ENCODE measurements around the gene UBR4. TPM values are rescaled to one million over a fixed set of nuclear protein-coding genes. Genes with fewer than 3 reads are reported as not detected.

Gene UBR4
- total RNA-seq, 1 experiment from 2014 or later, result 131 TPM

GRCh38 chr1:19057784-19058475, 152.1 kb downstream of the UBR4 start:
- no peak overlapping the region for H4K8ac ChIP-seq (replicated peaks; ENCODE audit: insufficient read length, low read depth, low read length)
- H3K23me2 ChIP-seq (ENCODE audit: insufficient read length, low read depth, low read length, poor library complexity, severe bottlenecking), result no peaks in the 10 kb centered on the region
- H3K23ac ChIP-seq (ENCODE audit: insufficient read length, low read depth, low read length), result no peak overlapping the region
- H3K79me1 ChIP-seq (ENCODE audit: insufficient read depth, low read depth, low read length, poor library complexity, severe bottlenecking), result no peaks in the 10 kb centered on the region
- no peak overlapping the region for H4K91ac ChIP-seq (ENCODE audit: insufficient read length, low read depth, low read length)
- H2BK15ac ChIP-seq (ENCODE audit: low read depth, low read length), result no peak overlapping the region
- H4K5ac ChIP-seq (ENCODE audit: insufficient read length, low read depth, low read length), result no peak overlapping the region
- no peak overlapping the region for H2BK5ac ChIP-seq (ENCODE audit: insufficient read length, low read length)
- Mint-ChIP-seq H3K27me3 (ENCODE audit: low read depth) (peaks cover 12% of the 10 kb centered on the region), H3K9me3 (peaks cover 12 to 15% of the 10 kb centered on the region in 2 experiments), H3K4me3 (no peak overlapping the region), H3K36me3 (ENCODE audit: insufficient read depth in 1 of 3, low read depth in 3 of 3) (peaks cover 4 to 7% (median 5%) of the 10 kb centered on the region in 3 experiments), H3K4me1 (peaks cover 6 to 13% of the 10 kb centered on the region in 2 experiments; a peak in 3 of 4 replicates), H3K27ac (no peak overlapping the region)
- H3K56ac ChIP-seq (ENCODE audit: insufficient read length, low read depth, low read length), result no peak overlapping the region
- no peaks in the 10 kb centered on the region for H3K79me2 ChIP-seq (ENCODE audit: insufficient read depth, low read length)
- no peak for DNase-seq
- no peak overlapping the region for H3K18ac ChIP-seq (ENCODE audit: insufficient read length, low read depth, low read length)
- H3K27ac ChIP-seq (ENCODE audit: insufficient read length, low read depth, low read length), result no peak overlapping the region
- no peaks in the 10 kb centered on the region for H3K9me3 ChIP-seq (ENCODE audit: control insufficient read depth, low read depth, low read length)
- H3K4ac ChIP-seq (ENCODE audit: low read depth, low read length), result no peak overlapping the region
- no peak overlapping the region for H3K9ac ChIP-seq (ENCODE audit: extremely low read depth, insufficient read length, low read length)
- no peak overlapping the region for H3T11ph ChIP-seq (ENCODE audit: low read length)
- no CpG with 5 or more reads among the region's 15 CpGs for WGBS (ENCODE audit: extremely low coverage, insufficient read length, low lambda C conversion rate)
- TF ChIP-seq, protein P1, sequence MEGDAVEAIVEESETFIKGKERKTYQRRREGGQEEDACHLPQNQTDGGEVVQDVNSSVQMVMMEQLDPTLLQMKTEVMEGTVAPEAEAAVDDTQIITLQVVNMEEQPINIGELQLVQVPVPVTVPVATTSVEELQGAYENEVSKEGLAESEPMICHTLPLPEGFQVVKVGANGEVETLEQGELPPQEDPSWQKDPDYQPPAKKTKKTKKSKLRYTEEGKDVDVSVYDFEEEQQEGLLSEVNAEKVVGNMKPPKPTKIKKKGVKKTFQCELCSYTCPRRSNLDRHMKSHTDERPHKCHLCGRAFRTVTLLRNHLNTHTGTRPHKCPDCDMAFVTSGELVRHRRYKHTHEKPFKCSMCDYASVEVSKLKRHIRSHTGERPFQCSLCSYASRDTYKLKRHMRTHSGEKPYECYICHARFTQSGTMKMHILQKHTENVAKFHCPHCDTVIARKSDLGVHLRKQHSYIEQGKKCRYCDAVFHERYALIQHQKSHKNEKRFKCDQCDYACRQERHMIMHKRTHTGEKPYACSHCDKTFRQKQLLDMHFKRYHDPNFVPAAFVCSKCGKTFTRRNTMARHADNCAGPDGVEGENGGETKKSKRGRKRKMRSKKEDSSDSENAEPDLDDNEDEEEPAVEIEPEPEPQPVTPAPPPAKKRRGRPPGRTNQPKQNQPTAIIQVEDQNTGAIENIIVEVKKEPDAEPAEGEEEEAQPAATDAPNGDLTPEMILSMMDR (conservative IDR thresholded peaks at IDR 0.05), result no peak
- no peak overlapping the region for H2BK120ac ChIP-seq (ENCODE audit: low read depth, low read length, poor library complexity, severe bottlenecking)
- no peaks in the 10 kb centered on the region; the same call in 1 of the 2 replicates for H3K4me1 ChIP-seq (ENCODE audit: insufficient read depth, low read length)
- no peaks in the 10 kb centered on the region for H3K27me3 ChIP-seq (ENCODE audit: insufficient read depth, low read length)
- no peak overlapping the region for H2AK5ac ChIP-seq (ENCODE audit: insufficient read length, low read length)
- no peak overlapping the region for H2BK20ac ChIP-seq (ENCODE audit: low read depth, low read length, poor library complexity, severe bottlenecking)
- no peak overlapping the region for H2BK12ac ChIP-seq (ENCODE audit: insufficient read length, low read depth, low read length)
- no peaks in the 10 kb centered on the region for H4K20me1 ChIP-seq (ENCODE audit: control insufficient read depth, insufficient read depth, insufficient read length)
- H2AFZ ChIP-seq (ENCODE audit: low read length), result no peak overlapping the region
- no peak overlapping the region for H3K14ac ChIP-seq (ENCODE audit: insufficient read depth, low read length)
- H3K4me2 ChIP-seq (ENCODE audit: insufficient read depth, insufficient read length, low read length), result no peak overlapping the region
